OCI-LY1 (cell line): ENCODE data around the gene DNASE1L2.

ENCODE experiments used
- H2AFZ ChIP-seq: fragments of 200-600 bp; sonication (generic), shearing (Covaris generic); 2 replicates; pipeline ENCODE4 v1.6.0; 2014; ENCODE audit warnings: antibody characterized with exemption, mild to moderate bottlenecking, low read length
- H3F3A ChIP-seq: fragments of 200-600 bp; sonication (generic), shearing (Covaris generic); 2 replicates; pipeline ENCODE4 v1.6.0; 2014; ENCODE audit warnings: mild to moderate bottlenecking, antibody characterized with exemption, low read length, moderate library complexity; ENCODE audit not compliant: insufficient read depth
- H3K27ac ChIP-seq: fragments of 200-600 bp; sonication (generic); 2 replicates; pipeline ENCODE4 v1.5.1; 2014; ENCODE audit warnings: low read length, mixed run types, mild to moderate bottlenecking, low read depth; ENCODE audit not compliant: poor library complexity, severe bottlenecking
- H3K27me3 ChIP-seq: fragments of 200-600 bp; sonication (generic); 2 replicates; pipeline ENCODE4 v1.6.0; 2014; ENCODE audit warnings: antibody characterized with exemption, mild to moderate bottlenecking, low read length, moderate library complexity; ENCODE audit not compliant: insufficient read depth
- H3K36me3 ChIP-seq: fragments of 200-600 bp; sonication (generic); 2 replicates; pipeline ENCODE4 v1.6.1; 2014; ENCODE audit warnings: mild to moderate bottlenecking, antibody characterized with exemption, low read length, moderate library complexity, mixed read lengths; ENCODE audit not compliant: insufficient read depth
- H3K4me1 ChIP-seq: fragments of 200-600 bp; sonication (generic); 2 replicates; pipeline ENCODE4 v1.5.1; 2014; ENCODE audit warnings: mild to moderate bottlenecking, low read length, moderate library complexity; ENCODE audit not compliant: insufficient read depth, severe bottlenecking
- H3K4me2 ChIP-seq: fragments of 200-600 bp; sonication (generic), shearing (Covaris generic); 2 replicates; pipeline ENCODE4 v1.6.1; 2014; ENCODE audit warnings: low read length
- H3K4me3 ChIP-seq: fragments of 200-600 bp; sonication (generic); 2 replicates; pipeline ENCODE4 v1.5.1; 2014; ENCODE audit warnings: low read length, low read depth, mild to moderate bottlenecking, mixed read lengths; ENCODE audit not compliant: poor library complexity, severe bottlenecking
- H3K79me2 ChIP-seq: fragments of 200-600 bp; shearing (Covaris generic); 2 replicates; pipeline ENCODE4 v1.6.1; 2016; ENCODE audit warnings: mixed run types, low read length, mixed read lengths; ENCODE audit not compliant: insufficient read depth
- H3K9ac ChIP-seq: fragments of 200-600 bp; sonication (generic), shearing (Covaris generic); 2 replicates; pipeline ENCODE4 v1.6.1; 2014; ENCODE audit warnings: mild to moderate bottlenecking, low read length, mixed read lengths
- H3K9me2 ChIP-seq: fragments of 200-600 bp; sonication (generic), shearing (Covaris generic); 2 replicates; pipeline ENCODE4 v1.6.1; 2014; ENCODE audit warnings: low read depth, mild to moderate bottlenecking, low read length, mixed read lengths
- H3K9me3 ChIP-seq: fragments of 200-600 bp; shearing (Covaris generic); 2 replicates; pipeline ENCODE4 v1.6.1; 2014; ENCODE audit warnings: low read length, mixed read lengths
- H4K20me1 ChIP-seq: fragments of 200-600 bp; sonication (generic), shearing (Covaris generic); 2 replicates; pipeline ENCODE4 v1.6.0; 2016; ENCODE audit warnings: mild to moderate bottlenecking, low read length; ENCODE audit not compliant: insufficient read depth
- CTCF ChIP-seq: fragments of 200-600 bp; sonication (generic), shearing (Covaris generic); IDR thresholded peaks from 2 replicates; pipeline ENCODE4 v1.5.1; 2017; ENCODE audit warnings: mild to moderate bottlenecking, antibody characterized with exemption, low read length, moderate library complexity, mixed read lengths
- EZH2 ChIP-seq: fragments of 200-600 bp; sonication (generic), shearing (Covaris generic); IDR thresholded peaks from 2 replicates; pipeline ENCODE4 v1.8.0; 2017; ENCODE audit warnings: borderline replicate concordance, mixed run types, mild to moderate bottlenecking, antibody characterized with exemption, low read length, moderate library complexity, mixed read lengths

Gene DNASE1L2

DNA sequence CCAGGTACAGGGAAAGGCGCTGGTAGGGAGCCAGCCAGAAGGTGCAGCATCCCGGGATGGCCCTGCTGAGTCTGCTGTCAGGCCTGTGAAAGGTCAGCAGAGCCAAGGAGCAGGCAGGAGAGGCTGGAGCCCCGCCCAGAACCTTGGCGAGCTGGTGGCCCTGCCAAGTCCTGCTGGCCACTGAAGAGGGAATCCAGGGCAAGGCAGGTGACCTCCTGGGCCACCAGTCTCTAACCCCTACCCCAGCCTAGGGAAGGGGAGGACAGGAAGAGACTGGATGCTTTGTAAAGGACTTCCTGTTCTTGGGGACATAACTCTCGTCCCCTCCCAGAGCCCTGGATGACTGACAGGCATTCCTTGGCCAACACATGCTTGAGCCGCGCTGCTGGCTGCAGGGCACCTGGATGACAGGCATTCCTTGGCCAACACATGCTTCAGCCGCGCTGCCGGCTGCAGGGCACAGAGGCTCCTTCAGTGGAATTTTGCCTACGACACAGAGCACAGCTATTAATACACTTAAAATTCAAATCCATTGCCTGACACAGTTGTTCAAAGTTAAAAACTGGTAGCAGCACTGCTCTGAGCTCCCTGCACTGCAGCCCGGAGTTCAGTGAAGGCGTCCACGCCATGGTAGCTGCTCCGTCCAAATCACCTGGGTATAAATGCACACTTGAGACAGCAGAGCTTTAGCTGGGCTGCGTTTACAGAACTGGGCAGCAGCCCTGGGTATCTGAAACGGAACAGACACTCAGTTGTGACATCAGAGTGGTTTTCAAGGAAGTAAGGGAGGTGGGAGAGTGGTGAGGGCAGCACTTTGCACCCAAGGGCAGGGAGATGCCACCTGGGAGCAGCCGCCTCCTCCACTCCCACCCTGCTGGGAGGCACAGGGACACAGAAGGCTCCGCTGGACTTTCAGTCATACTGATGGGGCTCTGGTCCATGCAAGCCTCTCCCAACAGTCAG is 23.6 kb upstream of the DNASE1L2 start:
- H3K4me2 ChIP-seq = peak overlapping the region; percentile 100
- H3K79me2 ChIP-seq = peaks cover 6% of the 10 kb centered on the region
- H2AFZ ChIP-seq = no peak overlapping the region
- H3K36me3 ChIP-seq = peaks cover 26% of the 10 kb centered on the region; the same call in 1 of the 2 replicates
- H3K9me2 ChIP-seq = no peaks in the 10 kb centered on the region
- no peaks in the 10 kb centered on the region for H3K9me3 ChIP-seq
- peaks cover 30% of the 10 kb centered on the region for H3K4me1 ChIP-seq
- H3F3A ChIP-seq = peaks cover 6% of the 10 kb centered on the region
- peak overlapping the region; percentile 22 for H3K27ac ChIP-seq
- peak overlapping the region; percentile 90 for H3K4me3 ChIP-seq
- no peaks in the 10 kb centered on the region for H4K20me1 ChIP-seq
- no peaks in the 10 kb centered on the region for H3K27me3 ChIP-seq
- peak overlapping the region; percentile 84 for H3K9ac ChIP-seq
- TF ChIP-seq EZH2 (no peak), CTCF (no peak)

DNA sequence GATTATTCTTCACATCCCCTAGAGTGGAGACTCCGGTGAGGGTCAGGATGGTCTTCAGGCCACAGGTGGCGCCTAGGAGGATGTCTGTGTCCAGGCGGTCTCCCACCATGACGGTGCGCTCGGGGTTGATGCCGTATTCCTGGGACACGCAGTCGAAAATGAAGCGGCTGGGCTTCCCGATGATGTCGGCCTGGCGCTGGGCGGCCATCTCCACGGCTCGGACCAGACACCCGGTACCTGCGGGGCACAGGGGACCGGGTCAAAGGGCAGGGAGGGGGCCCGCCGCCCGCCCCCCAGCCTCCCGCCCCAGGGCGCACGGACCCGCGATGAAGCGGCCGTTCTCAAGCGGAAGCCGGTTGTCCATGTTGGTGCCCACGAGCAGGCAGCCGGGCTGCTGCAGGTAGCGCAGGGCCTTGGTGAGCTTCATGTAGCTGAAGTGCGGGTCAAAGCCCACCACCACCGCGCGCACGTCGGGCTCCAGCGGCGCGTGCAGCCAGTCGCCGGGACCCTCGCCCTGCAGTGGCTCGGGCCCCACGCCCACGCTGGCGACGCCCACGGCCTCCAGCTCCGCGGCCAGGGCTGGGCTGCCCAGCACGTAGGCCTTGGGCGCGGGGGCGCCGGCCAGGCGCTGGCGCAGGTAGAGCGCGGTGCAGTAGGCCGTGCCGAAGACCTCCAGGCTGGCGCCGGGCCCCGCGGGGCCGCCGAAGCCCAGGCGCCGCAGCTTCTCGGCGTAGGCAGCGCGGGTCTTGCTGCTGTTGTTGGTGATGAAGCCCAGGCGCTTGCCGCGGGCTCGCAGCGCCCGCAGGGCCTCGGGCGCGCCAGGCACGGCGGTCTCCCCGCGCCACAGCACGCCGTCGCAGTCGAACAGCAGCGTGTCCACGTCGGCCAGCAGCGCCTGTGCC is 22.2 kb upstream of the DNASE1L2 start:
- TF ChIP-seq EZH2 (no peak), CTCF (no peak)
- no peak overlapping the region for H2AFZ ChIP-seq
- H3K79me2 ChIP-seq = peaks cover 6% of the 10 kb centered on the region
- H3F3A ChIP-seq = peaks cover 6% of the 10 kb centered on the region; the same call in 1 of the 2 replicates
- H3K9ac ChIP-seq = peak overlapping the region; percentile 84
- H4K20me1 ChIP-seq = no peaks in the 10 kb centered on the region
- no peaks in the 10 kb centered on the region for H3K9me2 ChIP-seq
- peak overlapping the region; percentile 90 for H3K4me3 ChIP-seq
- H3K4me1 ChIP-seq = peaks cover 30% of the 10 kb centered on the region
- H3K4me2 ChIP-seq = peak overlapping the region; percentile 100
- peaks cover 12% of the 10 kb centered on the region; the same call in 1 of the 2 replicates for H3K36me3 ChIP-seq
- peak overlapping the region; percentile 22 for H3K27ac ChIP-seq
- H3K27me3 ChIP-seq = no peaks in the 10 kb centered on the region
- H3K9me3 ChIP-seq = no peaks in the 10 kb centered on the region

DNA sequence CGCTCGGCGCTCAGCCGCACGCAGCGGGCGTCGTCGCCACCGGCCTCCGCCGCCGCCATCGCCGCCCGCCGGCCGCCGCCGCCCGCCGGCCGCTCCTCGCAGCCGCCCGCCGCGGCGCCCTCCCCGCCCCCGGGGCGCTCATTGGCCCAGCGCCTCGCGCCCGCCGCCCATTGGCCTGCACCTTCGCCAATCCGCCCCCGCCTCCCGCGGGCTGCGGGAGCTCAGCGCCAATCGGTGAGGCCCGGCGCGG is 21.6 kb upstream of the DNASE1L2 start, which contains the start of gene PGP:
PGP (minus strand) TSS at position 122 of the 250 bp plus-strand sequence; CDS start at position 59, 63 bp downstream.
- Histone ChIP-seq H3K27me3 (no peaks in the 10 kb centered on the region), H3K9me2 (no peaks in the 10 kb centered on the region), H4K20me1 (no peaks in the 10 kb centered on the region), H3K4me1 (peaks cover 30% of the 10 kb centered on the region), H3K79me2 (peaks cover 6% of the 10 kb centered on the region), H3F3A (peaks cover 6% of the 10 kb centered on the region; the same call in 1 of the 2 replicates), H3K4me2 (peak within 1 kb of the TSS; percentile 100), H3K36me3 (peaks cover 6% of the 10 kb centered on the region; the same call in 1 of the 2 replicates), H3K9ac (peak within 1 kb of the TSS; percentile 97), H3K4me3 (peak within 1 kb of the TSS; percentile 94), H3K9me3 (no peaks in the 10 kb centered on the region), H3K27ac (peak within 1 kb of the TSS; percentile 76), H2AFZ (no peak within 1 kb of the TSS)
- TF ChIP-seq CTCF = no peak
